A673 (cell line): ENCODE data around the gene MCRIP1.

Experiments used
- CTCF ChIP-seq: fragments of 300-800, 200-600 bp; sonication (generic); conservative IDR thresholded peaks from 2 replicates; pipeline ENCODE4 v1.5.1; 2017; ENCODE audit warnings: low read depth, mild to moderate bottlenecking, antibody characterized with exemption, low read length, moderate library complexity, mixed read lengths
- EZH2 ChIP-seq: fragments of 200-600 bp; sonication (generic); IDR thresholded peaks from 2 replicates; pipeline ENCODE4 v1.6.1; 2017; ENCODE audit warnings: borderline replicate concordance, low read depth, mild to moderate bottlenecking, mixed read lengths, antibody characterized with exemption, low read length; ENCODE audit not compliant: poor library complexity, severe bottlenecking

GRCh38 chr17:81837641-81838040 lies 4.5 kb upstream of the MCRIP1 start:
- TF ChIP-seq CTCF (no peak), EZH2 (no peak)
